DMS153 (cell line): ENCODE data around the gene LCE6A.

Experiments
- DNase-seq: peaks from one replicate; lab custom pipeline; 2025; lab: John Stamatoyannopoulos, UW

The LCE6A gene, protein sequence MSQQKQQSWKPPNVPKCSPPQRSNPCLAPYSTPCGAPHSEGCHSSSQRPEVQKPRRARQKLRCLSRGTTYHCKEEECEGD

GRCh38 chr1:152842556-152842955 lies at the start of gene LCE6A:
Gene LCE6A (plus strand): TSS chr1:152842856. CDS start chr1:152843521, 665 bp downstream.
- DNase-seq, result no peak

DNA sequence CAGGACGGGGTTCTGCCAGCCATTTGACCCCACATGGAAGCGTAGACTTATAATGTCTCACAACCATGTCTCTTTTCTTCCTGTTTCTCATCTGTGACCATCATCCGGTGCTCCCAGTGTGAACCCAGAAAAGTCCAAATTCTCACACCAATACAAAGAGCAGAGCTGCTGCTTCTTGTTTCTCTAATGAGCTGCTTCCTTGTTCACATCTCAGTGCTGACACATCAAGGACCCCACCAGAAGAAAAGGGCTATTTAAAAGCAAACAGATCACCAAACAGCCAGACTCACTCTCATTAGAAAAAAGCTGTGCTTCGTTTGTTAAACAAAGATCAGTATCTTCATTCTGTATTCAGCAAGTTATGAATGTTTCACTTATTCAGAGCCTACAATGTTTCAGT lies 47.0 kb upstream of the LCE6A start:
- DNase-seq, result no peak

DNA sequence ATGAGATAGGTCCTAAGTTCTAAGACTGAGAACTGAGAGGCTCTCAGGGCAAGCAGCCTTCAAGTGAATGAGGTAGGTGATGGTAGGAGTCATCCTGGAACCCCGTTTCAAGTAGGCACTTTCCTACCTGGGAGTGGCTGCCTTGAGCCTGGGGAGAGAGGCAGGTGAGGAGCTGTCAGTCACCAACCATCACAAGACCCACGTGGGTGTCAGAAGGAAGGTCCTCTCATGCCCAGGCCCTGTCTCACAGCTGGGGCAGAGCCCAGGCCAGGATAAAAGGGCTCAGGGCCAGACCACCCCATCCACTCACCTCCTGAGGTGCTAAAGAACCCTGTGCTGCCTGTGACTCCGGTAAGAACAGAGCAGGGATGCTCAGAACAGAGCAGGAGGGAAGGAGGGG lies 46.2 kb upstream of the LCE6A start, which contains the start of gene LCE1D:
TSS of gene LCE1D (plus strand) at position 301 of the 400 bp plus-strand sequence. CDS start 1,074 bp downstream, outside the sequence.
- no peak for DNase-seq

- DNase-seq, result no peak
These were observed 41.3 kb upstream of the LCE6A start for GRCh38 chr1:152801333-152801732.

DNA sequence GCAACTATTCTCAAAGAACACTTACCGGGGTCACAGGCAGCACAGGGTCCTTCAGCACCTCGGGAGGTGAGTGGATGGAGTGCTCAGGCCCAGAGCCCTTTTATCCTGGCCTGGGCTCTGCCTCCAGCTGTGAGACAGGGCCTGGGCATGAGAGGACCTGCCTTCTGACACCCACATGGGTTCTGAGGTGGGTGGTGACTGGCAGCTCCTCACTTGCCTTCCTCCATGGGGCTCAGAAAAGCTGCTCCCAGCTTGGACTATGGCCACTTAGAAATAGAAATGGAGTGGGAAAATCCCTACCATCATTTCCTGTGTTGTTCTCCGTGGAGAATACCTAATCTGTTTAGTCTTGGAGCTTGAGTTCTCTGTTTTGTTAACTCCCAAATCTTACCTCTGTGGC lies 36.1 kb upstream of the LCE6A start, which contains the start of gene LCE1C:
TSS of gene LCE1C (minus strand) at position 76 of the 400 bp plus-strand sequence. CDS start 1,173 bp downstream, outside the sequence.
- no peak for DNase-seq

DNA sequence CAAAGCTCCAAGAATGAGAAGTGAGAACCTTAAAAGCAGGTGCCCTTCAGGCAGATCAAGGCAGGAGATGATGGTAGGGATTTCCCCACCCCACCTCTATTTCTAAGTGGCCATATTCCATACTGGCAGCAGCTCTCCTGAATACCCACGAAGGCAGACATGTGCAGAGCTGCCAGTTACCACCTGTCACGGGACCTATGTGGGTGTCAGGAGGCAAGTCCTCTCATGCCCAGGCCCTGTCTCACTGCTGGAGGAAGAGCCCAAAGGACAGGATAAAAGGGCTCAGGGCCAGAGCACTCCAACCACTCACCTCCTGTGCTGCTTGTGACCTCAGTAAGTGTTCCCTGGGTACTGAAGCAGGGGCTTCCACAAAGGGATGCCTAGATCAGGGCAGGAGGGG lies 31.6 kb upstream of the LCE6A start:
- no peak for DNase-seq

DNA sequence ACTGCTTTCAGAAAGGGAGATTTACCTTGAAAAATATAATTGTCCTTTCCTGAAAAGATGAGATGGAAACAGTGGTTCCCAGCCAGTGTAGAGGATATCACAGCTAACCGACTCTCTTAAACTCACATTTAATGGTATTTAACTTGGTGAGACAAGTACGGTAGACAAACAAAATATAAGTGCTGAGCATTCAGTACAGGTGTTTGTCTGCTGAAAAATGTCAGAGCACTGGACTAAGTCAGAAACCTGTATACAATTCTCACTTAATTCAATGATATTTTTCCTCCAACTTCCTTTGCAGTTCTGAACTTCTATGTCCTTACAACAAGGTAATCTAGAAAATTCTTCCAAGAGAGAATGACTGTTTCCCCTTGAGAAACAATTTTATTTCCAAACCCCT lies 31.0 kb upstream of the LCE6A start, which contains the start of gene LCE1B:
TSS of gene LCE1B (plus strand) at position 301 of the 400 bp plus-strand sequence. CDS start 476 bp downstream, outside the sequence.
- no peak for DNase-seq

DNA sequence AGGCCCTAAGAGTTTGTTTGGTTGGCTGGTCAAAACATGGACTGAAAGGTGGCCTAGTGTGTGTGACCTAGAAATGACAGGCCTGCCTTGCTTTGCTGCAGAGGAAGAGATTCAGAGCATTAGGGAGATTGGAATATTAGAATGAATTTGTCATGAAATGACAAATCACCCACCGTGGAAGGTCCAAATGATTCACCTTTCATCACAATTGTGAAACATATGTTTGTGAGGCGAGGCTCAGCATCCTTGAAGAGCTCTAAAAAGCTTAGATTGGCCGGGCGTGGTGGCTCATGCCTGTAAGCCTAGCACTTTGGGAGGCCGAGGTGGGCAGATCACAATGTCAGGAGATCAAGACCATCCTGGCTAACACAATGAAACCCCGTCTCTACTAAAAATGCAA lies 25.3 kb upstream of the LCE6A start:
- DNase-seq, result no peak

DNA sequence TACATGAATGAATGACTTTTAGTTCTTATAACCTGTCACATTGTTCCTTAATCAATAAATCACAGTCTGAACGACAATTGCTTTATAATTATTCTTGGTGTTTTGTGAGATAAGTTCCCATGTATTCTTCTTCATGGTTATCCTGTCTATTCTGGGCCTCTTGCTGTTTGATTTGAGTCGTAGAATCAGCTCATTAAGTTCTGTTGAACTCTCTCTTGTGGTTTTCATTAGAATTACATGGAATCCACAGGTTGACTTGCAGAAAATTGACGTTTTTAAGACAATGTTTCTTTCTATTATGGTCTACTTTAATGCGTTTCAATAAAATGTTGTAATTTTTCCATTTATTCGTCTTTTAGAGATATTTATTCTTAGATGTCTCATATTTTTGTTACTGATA lies 19.4 kb upstream of the LCE6A start:
- DNase-seq, result no peak

DNA sequence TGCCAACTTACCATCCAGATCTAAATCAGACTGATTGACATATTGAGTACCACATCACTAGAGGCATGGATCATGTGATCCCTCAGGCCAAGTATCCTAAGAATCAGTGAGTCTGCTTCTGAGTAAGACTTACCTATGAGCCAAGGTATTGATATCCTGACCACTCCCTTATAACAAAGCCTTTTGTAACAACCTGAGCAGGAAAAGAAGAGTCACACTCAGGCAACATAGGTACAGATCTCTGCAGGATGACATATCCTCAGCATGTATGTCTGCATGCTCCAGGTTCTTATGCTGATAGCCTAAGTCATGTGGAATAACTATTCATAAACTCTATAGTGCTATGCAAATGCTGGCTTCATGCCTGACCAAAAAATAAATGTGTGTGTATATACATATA lies 17.7 kb upstream of the LCE6A start:
- no peak for DNase-seq

DNA sequence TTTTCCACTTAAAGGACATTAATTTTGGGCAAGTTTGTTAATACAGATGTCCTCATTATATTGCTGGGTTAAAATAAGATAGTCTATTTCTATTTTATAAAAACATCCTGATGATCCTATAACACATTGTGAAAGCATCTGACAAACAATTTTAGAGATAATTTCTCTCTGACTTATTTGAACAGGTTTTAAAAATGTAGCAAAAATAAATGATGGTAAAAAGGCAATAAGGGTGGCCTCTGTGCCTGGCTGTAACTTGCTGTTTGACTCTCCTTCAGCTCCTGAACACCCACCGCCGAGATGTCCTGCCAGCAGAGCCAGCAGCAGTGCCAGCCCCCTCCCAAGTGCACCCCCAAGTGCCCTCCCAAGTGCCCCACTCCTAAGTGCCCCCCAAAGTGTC lies 15.5 kb upstream of the LCE6A start, which contains the start of gene LCE1A:
TSS of gene LCE1A (plus strand) at position 301 of the 400 bp plus-strand sequence. CDS start at position 301, 0 bp downstream.
- DNase-seq, result no peak

GRCh38 chr1:152836870-152837269 lies 5.8 kb upstream of the LCE6A start:
- DNase-seq, result no peak

- no peak for DNase-seq
These were observed 13.0 kb downstream of the LCE6A start for GRCh38 chr1:152855661-152856060.

GRCh38 chr1:152858062-152858461 lies 15.4 kb downstream of the LCE6A start:
- DNase-seq, result no peak

DNA sequence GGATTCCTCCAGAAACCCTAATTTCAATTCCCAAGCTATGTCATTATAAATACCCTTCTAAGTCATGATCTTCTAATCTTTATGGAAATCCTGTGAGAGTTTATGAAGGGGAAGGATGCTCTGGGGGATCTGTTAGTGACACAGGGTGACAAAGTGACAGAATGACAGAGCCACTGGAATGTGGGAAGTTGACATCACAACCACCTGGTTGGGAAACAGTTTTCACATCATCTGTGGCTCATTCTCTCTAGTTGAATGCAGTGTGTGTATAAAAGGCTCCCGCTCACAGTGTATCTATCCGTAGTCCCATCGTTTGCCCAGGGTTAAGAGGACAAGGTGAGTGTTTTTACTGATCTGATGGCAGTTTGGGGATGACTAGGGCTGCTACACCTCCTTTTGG lies 17.0 kb downstream of the LCE6A start, which contains the start of gene LCE7A:
TSS of gene LCE7A (plus strand) at position 301 of the 400 bp plus-strand sequence. CDS start 702 bp downstream, outside the sequence.
- no peak for DNase-seq

DNA sequence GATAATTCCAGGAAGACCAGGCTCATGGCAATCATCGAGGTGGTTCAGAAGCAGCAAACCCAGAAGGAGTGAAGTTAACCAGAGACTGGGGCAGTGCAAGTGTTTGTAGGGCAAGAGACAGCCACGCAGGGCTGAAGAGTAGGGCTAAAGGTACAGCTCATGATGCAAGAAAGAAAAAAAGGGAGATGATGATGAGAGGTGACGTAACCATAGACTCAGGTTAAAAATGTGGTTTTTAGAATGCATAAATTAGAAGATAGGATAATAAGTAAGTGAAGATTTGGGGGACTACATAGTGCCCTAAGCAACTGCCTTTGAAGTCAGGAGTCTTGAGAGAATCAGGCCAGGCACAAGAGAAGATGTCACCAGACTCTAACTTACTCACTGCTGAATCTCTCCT lies 17.5 kb downstream of the LCE6A start:
- DNase-seq, result no peak

DNA sequence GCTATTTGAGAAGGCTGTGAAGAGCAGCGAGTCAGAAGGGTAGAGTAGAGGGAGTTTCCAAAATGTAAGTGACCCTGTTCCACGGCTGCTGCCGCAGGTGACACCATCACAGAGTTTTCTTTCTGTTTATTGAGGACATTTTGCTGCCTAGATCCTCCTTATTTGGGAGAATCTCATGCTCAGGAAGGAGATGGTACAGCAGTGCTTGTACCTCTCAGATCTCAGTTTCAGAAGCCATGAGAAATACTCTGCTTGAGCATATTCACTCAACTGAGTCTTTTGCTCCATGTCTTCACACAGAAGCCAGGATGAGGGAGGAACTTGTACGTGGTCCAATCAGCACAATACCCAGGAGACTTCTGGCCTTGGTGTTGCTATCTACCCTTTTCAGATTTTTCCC lies 18.7 kb downstream of the LCE6A start:
- no peak for DNase-seq

GRCh38 chr1:152864443-152864842 lies 21.8 kb downstream of the LCE6A start:
- no peak for DNase-seq

- no peak for DNase-seq
These were observed 23.7 kb downstream of the LCE6A start for GRCh38 chr1:152866321-152866720.

- peak; percentile 38 for DNase-seq
These were observed 27.3 kb downstream of the LCE6A start for GRCh38 chr1:152869808-152870419.

DNA sequence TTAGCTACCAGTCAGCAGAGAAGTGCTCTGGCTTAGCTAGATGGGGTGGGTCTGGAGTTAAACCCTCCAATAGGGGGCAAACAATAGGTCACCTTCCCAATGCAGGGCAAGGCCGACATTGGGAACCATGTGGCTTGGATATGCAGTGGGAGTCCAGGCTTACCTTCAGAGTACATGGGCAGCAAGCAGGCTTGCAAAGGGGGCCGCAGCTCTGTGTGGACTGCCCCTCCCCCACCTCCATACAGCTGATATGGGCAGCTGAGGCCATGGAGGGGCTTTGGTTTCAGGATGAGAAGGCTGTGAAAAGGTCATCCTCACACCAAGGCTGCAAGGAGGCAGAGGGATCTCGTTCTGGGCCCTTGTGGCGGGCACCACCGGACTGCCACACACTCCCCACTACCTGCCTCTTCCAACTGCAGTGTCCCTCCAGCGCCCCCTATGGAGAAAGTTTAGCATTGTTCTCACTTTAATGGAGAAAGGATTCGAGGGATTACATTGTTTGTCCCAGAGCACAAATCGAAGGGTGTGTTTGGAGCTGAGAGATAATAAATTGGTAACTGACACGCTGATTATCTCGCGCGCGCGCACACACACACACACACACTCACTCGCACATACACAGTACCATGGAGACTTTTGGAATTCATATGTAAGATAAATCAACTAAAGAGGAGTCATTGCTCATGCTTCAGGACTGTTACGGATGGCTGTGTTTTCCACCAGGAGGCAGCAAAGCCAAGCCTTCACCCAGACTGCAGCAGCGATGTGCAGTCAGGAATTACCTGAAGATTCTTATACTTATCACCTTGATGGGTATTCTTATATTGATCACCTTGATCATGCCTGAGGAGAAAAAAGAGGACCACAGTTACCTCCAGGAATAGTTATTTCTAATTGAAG lies 28.4 kb downstream of the LCE6A start:
- peak; percentile 7 for DNase-seq

GRCh38 chr1:152871731-152872126 lies 29.1 kb downstream of the LCE6A start:
- DNase-seq, result no peak

DNA sequence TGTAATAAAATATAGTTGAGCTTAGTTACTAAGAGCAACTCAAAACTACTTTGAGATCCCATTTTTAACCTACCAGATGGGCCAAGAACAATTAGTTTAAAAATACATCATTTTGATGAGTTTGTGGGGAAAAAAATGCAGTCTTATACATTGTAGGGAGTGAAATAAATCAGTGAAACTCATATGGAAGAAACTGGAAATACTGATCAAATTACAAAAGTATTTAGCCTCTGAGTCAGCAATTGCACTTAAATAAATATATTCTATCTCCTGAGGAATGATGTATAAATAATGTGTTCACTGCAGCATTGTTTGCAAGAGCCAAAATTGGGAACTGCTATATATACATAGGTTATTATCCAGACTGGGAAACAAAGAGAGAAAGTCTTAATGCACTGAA lies 30.8 kb downstream of the LCE6A start:
- no peak for DNase-seq
